Measurements from ENCODE around the gene RBM47.

DNA sequence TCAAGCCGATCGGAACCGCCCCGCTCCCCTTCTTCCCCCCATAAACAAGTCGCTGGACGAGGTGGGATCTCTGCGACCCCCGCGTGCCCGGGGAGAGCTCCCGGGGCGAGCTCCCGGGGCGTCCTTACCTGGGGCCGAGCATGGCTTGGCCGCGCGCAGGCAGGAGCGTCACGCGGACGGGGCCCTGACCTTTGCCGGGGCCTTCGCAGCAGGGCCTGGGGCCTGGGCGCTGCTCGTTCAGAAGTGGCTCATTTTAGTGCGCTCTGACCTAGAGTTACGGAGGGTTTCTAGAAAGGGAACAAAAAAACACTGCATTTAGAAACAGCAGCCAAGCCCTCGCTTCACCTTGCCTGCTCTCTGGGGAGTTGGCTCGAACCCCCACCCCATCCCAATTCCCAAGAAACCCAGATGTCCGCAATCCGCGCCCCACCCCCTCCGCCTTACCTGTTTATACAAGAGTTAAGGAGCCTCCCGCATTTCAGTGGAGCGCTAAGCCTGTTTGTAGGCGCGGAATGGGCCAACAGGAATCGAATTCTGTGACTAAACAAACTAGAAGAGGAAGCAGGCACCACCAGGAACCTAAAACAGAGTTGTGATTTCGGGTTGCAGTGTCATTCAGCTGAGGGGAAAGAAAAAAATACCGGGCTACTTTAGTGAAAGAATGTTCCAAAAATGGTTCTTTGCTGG, 814 bp upstream of the RBM47 start:
- TF ChIP-seq POLR2A (IDR thresholded peaks at IDR 0.05; ENCODE audit: low read length) (no peak), GATA1 (IDR thresholded peaks at IDR 0.05; ENCODE audit: low read depth, low read length) (no peak)
